GM18861 (cell line): ENCODE results near the gene RPS19BP1.

Experiments used
- ATAC-seq: cut with Tn5 transposase; IDR thresholded peaks from one replicate; pipeline ENCODE4 v1.9.1; 2021; ENCODE audit not compliant: unreplicated experiment

RPS19BP1 gene

GRCh38 chr22:39532215-39533073 is at the start of gene RPS19BP1:
RPS19BP1 (minus strand) TSS chr22:39532748; CDS start chr22:39532738, 10 bp downstream.
- ATAC-seq: peak; percentile 69

GRCh38 chr22:39581303-39581702 is 48.8 kb upstream of the RPS19BP1 start:
- no peak for ATAC-seq

GRCh38 chr22:39580795-39581194 is 48.2 kb upstream of the RPS19BP1 start:
- no peak for ATAC-seq

- no peak for ATAC-seq
These were observed 47.5 kb upstream of the RPS19BP1 start for GRCh38 chr22:39580006-39580441.

GRCh38 chr22:39577900-39578299 is 45.4 kb upstream of the RPS19BP1 start:
- no peak for ATAC-seq

- no peak for ATAC-seq
These were observed 44.8 kb upstream of the RPS19BP1 start for GRCh38 chr22:39577366-39577765.

GRCh38 chr22:39576027-39576426 is 43.5 kb upstream of the RPS19BP1 start:
- ATAC-seq: no peak

GRCh38 chr22:39575552-39575825 is 42.9 kb upstream of the RPS19BP1 start:
- no peak for ATAC-seq

- ATAC-seq: no peak
These were observed 42.4 kb upstream of the RPS19BP1 start for GRCh38 chr22:39574779-39575551.

GRCh38 chr22:39571538-39571937 is 39.0 kb upstream of the RPS19BP1 start:
- ATAC-seq: no peak

GRCh38 chr22:39570665-39571064 is 38.1 kb upstream of the RPS19BP1 start, which contains the start of gene CACNA1I:
CACNA1I (plus strand) TSS chr22:39570753; CDS start chr22:39570753, 0 bp downstream.
- ATAC-seq: no peak

- no peak for ATAC-seq
These were observed 37.7 kb upstream of the RPS19BP1 start for GRCh38 chr22:39570226-39570625.

- ATAC-seq: no peak
These were observed 36.5 kb upstream of the RPS19BP1 start for GRCh38 chr22:39569066-39569465.

GRCh38 chr22:39568278-39568981 is 35.9 kb upstream of the RPS19BP1 start:
- no peak for ATAC-seq

GRCh38 chr22:39567135-39567946 is 34.8 kb upstream of the RPS19BP1 start:
- no peak for ATAC-seq

- ATAC-seq: no peak
These were observed 32.9 kb upstream of the RPS19BP1 start for GRCh38 chr22:39565414-39565944.

- ATAC-seq: no peak
These were observed 31.3 kb upstream of the RPS19BP1 start for GRCh38 chr22:39563571-39564428.

GRCh38 chr22:39562839-39563489 is 30.4 kb upstream of the RPS19BP1 start:
- ATAC-seq: no peak

GRCh38 chr22:39560127-39560526 is 27.6 kb upstream of the RPS19BP1 start:
- ATAC-seq: no peak
